ENCODE data around the gene OXA1L. TPM values are rescaled to one million over a fixed set of nuclear protein-coding genes. Genes with fewer than 3 reads are reported as not detected.

OXA1L gene
- 39.6 and 59.2 TPM in 2 replicates for total RNA-seq

GRCh38 chr14:22766457-22767322 is at the start of gene OXA1L:
Gene OXA1L, plus strand, starts transcription at chr14:22766688. Its CDS starts 14 bp downstream, at chr14:22766702.

GRCh38 chr14:22814941-22815713 is 48.6 kb downstream of the OXA1L start, which contains the start of gene SLC7A7:
Gene SLC7A7, minus strand, starts transcription at chr14:22815435. Its CDS starts 2,037 bp downstream, at chr14:22813398.

Other genes with a start within 250 kb of the OXA1L start
- 290 and 309 TPM in 2 replicates for gene DAD1, start 177.5 kb upstream of the OXA1L start, total RNA-seq
- gene ABHD4, start 168.4 kb upstream of the OXA1L start, total RNA-seq: 8.1 and 12.5 TPM in 2 replicates
- not detected in 2 replicates for gene OR6J1, start 122.3 kb upstream of the OXA1L start, total RNA-seq
- gene SLC7A7, start 48.7 kb downstream of the OXA1L start, total RNA-seq: 1.9 and 2.6 TPM in 2 replicates
- gene MRPL52, start 63.2 kb downstream of the OXA1L start, total RNA-seq: 31.1 and 46.6 TPM in 2 replicates
- 378 and 489 TPM in 2 replicates for gene MMP14, start 69.9 kb downstream of the OXA1L start, total RNA-seq
- gene LRP10, start 105.1 kb downstream of the OXA1L start, total RNA-seq: 56.5 and 78.7 TPM in 2 replicates
- gene REM2, start 116.5 kb downstream of the OXA1L start, total RNA-seq: 0.12 and 0.26 TPM in 2 replicates
- 60.1 and 75.9 TPM in 2 replicates for gene RBM23, start 152.5 kb downstream of the OXA1L start, total RNA-seq
- gene PRMT5, start 162.7 kb downstream of the OXA1L start, total RNA-seq: 35.3 and 59.3 TPM in 2 replicates
- 35.9 and 40.2 TPM in 2 replicates for gene HAUS4, start 190.4 kb downstream of the OXA1L start, total RNA-seq
- 10.7 and 19.0 TPM in 2 replicates for gene AJUBA, start 215.9 kb downstream of the OXA1L start, total RNA-seq
- gene C14orf93, start 243.5 kb downstream of the OXA1L start, total RNA-seq: 6.2 and 7.5 TPM in 2 replicates